ENCODE measurements around the gene PRND.

DNA sequence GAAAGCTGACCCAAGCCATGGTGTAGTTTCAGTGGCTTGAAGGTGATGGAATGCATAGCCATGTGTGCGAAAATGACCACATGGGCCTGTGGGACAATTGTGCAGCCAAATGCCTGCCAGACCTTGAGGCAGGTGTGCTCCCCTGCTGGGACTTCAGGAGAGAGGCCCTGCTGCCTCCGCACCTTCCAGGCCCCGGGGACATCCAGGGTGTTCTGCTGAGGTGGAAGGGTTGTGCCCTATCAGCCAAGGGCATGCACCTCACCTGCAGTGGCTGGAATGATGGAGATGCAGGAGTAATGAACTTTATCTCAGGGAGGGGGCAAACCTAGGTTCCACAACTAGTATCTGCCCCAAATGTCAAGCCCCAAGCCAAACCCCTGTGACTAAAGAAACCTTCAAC lies 44.0 kb downstream of the PRND start:
- no peak for TF ChIP-seq POLR2A (IDR thresholded peaks at IDR 0.05)
- TF ChIP-seq, protein P1, sequence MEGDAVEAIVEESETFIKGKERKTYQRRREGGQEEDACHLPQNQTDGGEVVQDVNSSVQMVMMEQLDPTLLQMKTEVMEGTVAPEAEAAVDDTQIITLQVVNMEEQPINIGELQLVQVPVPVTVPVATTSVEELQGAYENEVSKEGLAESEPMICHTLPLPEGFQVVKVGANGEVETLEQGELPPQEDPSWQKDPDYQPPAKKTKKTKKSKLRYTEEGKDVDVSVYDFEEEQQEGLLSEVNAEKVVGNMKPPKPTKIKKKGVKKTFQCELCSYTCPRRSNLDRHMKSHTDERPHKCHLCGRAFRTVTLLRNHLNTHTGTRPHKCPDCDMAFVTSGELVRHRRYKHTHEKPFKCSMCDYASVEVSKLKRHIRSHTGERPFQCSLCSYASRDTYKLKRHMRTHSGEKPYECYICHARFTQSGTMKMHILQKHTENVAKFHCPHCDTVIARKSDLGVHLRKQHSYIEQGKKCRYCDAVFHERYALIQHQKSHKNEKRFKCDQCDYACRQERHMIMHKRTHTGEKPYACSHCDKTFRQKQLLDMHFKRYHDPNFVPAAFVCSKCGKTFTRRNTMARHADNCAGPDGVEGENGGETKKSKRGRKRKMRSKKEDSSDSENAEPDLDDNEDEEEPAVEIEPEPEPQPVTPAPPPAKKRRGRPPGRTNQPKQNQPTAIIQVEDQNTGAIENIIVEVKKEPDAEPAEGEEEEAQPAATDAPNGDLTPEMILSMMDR (IDR thresholded peaks at IDR 0.05), result no peak
- no peak for TF ChIP-seq POLR2AphosphoS5 (IDR thresholded peaks at IDR 0.05)

Measured in suprapubic skin (tissue), 4 donors.